Erythroblast (primary cell): Measurements from ENCODE around the gene RC3H1.

Experiments used
- GATA1 ChIP-seq: IDR thresholded peaks from 2 replicates; pipeline ENCODE4 v1.6.1; 2011; ENCODE audit warnings: low read depth, mild to moderate bottlenecking, control low read depth, low read length, moderate library complexity
- POLR2A ChIP-seq: IDR thresholded peaks from 2 replicates; pipeline ENCODE4 v1.6.1; 2011; ENCODE audit warnings: mild to moderate bottlenecking, low read length

DNA sequence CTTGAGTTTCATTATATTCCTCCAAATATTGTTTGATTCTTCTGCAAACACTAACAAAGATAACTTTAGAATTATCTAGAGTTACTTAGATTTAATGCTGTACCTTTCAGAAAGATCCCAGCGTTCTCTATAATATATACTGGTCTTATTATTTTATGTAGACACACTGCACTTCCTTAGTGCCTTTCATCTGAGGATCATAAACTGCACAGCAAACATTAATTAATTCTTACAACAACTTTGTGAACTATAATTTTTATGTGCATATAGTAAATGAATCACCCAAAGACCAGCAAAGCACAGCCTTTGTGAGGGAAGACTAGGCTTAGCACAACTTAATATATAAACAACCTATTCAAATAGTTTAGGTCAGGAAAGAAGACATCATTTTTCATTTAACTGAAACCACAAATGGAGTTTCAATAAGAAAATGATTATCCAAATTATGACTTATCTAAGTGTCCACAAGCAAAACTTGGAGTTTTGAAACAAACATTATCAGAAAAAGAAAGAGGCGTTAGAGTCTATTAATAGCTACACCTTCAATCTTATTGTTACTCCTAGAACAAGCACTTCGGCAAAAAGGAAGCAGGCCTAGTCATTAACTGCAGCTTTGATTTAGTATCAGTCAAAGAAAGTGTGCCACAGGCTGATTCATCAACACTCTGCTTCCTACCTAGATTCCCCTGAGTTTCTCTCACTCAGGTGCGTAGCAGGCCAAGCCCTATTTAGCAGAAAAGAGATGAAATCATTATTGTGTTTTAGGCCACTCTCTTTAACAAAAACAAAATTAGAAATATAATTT, 22.5 kb upstream of the RC3H1 start:
- TF ChIP-seq POLR2A (no peak), GATA1 (no peak)
